Retinal pigment epithelial cell (primary cell): ENCODE data around the gene CDH13.

Experiments used
- DNase-seq: peaks from one replicate; pipeline ENCODE4 v3.0.0-alpha.2; 2010; ENCODE audit warnings: low read depth
- H3K4me3 ChIP-seq: 2 replicates; pipeline ENCODE4 v1.5.1; 2011; ENCODE audit warnings: mild to moderate bottlenecking, low read length, control low read depth, moderate library complexity
- TF ChIP-seq, protein P1 (sequence below): conservative IDR thresholded peaks from 2 replicates; pipeline ENCODE4 v1.5.1; 2011; ENCODE audit warnings: low read depth, low read length, control low read depth, inconsistent platforms

Gene CDH13

DNA sequence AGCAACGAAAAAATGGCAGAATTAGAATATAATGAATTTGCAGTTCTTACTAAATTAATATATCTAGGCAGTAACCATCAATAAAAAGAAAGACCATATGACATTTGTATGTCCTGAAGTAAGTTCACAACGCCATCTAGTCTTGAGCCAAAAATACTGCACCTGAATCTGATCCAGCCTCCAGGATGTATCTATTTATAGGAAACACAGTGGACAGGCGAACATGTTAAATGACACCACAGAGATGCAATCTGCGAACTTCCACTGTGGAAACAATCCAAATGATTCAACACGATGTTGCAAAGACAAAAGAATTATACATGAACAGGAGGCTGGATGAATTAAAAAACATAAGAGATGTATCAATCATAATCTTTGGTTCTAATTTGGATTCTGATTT lies 197.6 kb downstream of the CDH13 start:
- TF ChIP-seq, protein P1, sequence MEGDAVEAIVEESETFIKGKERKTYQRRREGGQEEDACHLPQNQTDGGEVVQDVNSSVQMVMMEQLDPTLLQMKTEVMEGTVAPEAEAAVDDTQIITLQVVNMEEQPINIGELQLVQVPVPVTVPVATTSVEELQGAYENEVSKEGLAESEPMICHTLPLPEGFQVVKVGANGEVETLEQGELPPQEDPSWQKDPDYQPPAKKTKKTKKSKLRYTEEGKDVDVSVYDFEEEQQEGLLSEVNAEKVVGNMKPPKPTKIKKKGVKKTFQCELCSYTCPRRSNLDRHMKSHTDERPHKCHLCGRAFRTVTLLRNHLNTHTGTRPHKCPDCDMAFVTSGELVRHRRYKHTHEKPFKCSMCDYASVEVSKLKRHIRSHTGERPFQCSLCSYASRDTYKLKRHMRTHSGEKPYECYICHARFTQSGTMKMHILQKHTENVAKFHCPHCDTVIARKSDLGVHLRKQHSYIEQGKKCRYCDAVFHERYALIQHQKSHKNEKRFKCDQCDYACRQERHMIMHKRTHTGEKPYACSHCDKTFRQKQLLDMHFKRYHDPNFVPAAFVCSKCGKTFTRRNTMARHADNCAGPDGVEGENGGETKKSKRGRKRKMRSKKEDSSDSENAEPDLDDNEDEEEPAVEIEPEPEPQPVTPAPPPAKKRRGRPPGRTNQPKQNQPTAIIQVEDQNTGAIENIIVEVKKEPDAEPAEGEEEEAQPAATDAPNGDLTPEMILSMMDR, result no peak
- H3K4me3 ChIP-seq, result no peak overlapping the region
- no peak for DNase-seq

DNA sequence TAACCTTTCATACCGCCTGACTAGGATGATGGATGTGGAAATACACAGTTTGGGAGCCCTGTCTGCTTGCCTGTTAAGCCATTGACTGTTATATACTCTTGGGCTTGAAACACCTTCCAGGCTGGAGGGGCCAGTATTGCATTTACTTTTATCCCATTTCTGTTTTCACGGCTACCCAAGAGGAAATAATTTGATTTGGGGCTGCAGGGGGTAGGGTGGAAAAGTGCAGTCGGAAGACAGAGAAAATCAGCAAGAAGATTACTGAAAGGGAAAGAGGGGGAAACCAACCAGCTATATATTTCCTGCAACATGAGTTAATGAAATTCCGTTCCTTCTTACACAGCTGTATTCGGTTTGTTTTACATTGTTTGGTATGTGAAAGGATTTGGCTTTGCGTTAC lies 202.5 kb downstream of the CDH13 start:
- TF ChIP-seq, protein P1, result no peak
- no peak for DNase-seq
- H3K4me3 ChIP-seq, result no peak overlapping the region

DNA sequence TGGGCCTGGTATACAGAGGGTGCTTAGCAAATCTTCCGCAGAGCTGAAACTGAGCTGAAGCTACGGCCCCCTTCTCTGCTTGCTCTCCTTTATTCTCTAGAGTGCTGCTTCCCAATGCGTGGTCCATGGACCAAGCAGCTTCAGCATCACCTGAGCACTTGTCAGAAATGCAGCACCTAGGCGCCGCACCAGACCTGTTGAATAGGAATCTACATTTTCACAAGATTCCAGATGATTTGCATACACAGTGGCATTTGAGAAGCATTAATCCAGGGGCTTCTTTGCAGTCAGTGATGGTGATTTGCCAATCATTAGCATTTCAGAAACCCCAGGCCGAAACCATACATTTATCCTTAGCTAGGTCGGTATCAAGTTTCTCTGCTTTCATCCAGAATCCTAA lies 204.2 kb downstream of the CDH13 start:
- no peak overlapping the region for H3K4me3 ChIP-seq
- TF ChIP-seq, protein P1, result no peak
- no peak for DNase-seq

DNA sequence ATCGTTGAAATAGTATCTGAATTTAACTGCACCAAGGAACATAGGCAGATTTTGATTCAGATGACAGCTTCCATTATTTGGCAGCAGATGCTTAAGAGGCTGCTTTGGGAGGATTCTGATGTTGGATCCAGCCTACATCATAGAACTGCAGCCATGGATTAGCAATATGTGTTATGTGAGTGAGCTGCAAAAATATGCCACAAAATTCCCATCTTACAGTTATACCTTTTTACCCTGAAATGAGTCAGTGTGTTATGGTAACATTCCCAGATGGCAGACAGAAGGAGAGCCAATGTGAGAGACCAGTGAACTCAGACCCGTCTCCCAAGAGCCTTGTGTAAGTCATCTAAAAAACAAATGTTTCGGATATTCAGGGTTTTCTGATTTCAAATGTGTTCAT lies 206.1 kb downstream of the CDH13 start:
- H3K4me3 ChIP-seq, result no peak overlapping the region
- DNase-seq, result no peak
- TF ChIP-seq, protein P1, result no peak

DNA sequence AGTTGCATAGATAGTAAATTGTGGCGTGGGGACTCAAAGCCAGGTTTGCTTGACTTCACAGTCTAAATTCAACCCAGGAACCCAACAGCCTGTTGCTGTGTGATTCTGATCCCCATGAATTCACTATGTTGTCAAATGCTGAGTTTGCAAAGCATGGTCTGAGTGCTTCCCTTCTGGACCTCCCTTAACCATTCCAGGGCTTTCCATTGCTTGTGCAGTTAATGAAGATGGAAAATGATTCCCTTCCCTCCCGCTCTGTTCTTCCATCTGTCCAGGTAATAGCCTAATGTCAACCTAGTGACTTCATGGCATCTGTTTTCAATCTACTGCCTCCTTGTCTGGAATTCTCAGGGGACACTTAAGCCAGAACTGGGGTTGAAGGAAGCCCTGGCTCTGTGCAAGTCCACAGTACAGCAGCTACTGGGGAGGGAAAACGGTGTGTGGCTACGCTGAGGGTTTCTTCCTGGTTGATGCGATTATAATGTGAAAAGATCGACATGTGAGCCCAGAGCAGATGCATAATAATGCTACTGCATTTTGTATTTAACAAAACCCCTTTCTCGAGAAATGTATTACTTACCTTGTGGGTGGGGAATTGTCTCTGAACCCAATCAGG lies 206.7 kb downstream of the CDH13 start:
- H3K4me3 ChIP-seq, result no peak overlapping the region
- no peak for DNase-seq
- TF ChIP-seq, protein P1, result no peak

DNA sequence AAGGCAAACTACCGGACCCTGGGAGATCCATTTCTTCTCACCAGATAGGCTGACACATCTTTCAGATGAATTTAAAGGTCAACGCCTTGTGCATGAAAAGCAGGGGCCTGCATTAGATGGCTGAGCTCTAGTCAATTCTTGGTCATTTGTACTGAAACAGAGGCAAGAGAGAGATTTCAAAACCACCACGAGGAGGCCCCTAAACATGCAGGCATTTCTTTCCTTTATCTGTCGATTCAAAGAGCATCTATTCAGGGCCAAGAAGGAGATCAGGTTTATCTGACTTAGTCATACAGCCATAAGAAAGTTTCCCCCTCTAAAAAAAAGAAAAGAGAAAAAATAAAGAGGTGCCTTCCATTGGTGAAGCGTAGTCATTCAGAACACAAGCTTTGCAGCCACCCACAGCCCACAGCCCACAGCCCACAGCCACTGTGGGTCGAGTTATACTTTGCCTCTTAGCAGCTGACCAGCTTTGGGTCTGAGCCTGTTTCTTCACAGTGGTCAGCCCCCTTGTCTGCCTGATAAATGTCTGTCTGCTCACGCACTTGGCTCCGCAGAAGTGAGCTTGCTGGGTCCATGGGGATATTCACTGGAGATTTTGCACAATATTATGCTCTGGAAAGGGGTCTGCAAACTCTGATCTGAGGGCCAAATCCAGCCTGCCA lies 207.5 kb downstream of the CDH13 start:
- TF ChIP-seq, protein P1, result no peak
- no peak overlapping the region for H3K4me3 ChIP-seq
- DNase-seq, result no peak
